Superior temporal gyrus (tissue), 1 donor: ENCODE data around the gene NCAN.
"Not testable (repeated sequence)": the region's sequence is repeated elsewhere in the genome, so short reads cannot be mapped to it uniquely, and the experiment has no call there.

Experiments
- DNase-seq: peaks from one replicate; pipeline ENCODE4 v3.0.0-alpha.2; 2016; ENCODE audit errors: extremely low spot score

Gene NCAN

GRCh38 chr19:19193926-19194325 lies 17.8 kb upstream of the NCAN start:
- no peak for DNase-seq

DNA sequence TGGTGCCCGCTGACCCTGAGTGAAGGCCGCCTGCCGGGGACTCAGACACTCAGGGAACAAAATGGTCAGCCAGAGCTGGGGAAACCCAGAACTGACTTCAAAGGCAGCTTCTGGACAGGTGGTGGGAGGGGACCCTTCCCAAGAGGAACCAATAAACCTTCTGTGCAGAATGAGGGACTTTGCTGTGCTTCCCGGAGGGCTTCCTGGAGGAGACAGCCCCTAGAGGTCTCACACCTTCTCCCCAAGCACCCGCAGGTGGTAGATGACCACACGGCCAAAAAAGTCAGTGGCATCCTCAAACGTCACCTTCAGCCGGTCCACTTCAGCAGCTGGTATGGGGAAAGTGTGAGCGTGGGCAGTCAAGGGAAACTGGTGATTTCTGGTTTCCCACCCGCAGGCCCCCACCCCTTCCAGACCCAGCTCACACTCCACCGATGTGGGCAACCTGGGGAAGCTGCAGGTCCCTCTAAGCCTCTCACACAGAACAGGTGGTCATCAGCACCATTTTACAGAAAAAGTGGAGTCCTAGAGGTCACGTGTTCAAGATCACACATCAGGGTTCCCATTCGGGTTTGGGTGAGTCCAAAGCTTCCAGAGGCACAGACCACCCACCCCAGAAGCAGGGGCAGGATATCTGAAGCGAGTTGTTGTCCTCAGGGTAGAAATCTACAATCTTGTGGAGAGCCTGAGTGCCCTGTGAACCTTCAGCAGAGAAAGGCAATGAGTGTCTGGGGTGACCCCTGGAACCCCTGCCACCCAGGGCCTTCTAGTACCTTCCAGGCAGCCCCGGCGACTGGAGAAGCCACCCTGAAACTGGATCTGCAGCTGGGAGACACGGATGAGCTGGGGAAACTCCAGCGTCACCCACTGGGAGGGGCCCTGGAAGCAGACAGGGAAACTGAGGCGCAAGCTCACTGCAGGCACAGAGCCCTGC lies 9.8 kb upstream of the NCAN start:
- DNase-seq = no peak

GRCh38 chr19:19202707-19203011 lies 9.1 kb upstream of the NCAN start:
- DNase-seq = no peak

DNA sequence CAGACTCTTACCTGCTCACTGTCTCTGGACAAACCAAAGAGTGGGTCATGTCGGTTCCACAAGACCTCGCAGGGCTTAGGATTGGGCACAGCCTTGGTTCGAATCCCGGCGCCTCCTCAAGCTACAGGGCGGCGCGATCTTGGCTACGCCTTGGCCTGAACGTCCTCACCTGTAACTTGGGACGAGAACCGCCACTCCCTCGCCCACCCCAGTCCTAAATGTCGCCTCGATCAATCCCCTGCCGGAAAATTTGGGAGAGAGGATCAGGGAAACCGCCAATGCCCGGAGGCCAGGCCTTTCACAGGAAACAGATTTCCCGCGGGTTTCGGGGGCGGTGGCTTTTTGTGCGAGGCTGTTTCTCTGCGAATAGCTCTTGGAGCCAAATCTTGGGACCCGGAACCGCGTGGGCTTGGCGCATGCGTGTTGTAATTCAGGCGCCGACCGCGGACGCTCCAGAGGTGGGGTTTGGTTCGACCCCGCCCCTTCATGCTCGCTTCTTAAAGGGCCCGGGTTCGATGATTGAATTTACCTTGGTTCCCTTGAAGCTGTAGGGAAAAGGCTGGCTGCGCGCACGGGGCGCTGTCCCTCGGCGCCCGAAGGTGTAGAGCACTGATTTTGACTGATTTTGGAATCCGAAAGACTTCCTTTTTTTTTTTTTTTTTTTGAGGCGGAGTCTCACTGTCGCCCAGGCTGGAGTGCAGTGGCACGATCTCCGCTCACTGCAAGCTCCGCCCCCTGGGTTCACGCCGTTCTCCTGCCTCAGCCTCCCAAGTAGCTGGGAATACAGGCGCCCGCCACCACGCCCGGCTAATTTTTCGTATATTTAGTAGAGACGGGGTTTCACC lies 8.5 kb upstream of the NCAN start, which contains the start of gene NR2C2AP:
Gene NR2C2AP, minus strand, starts transcription at position 403 of the 845 bp plus-strand sequence. Its CDS starts 354 bp downstream, at position 49.
- DNase-seq = peak; percentile 94

DNA sequence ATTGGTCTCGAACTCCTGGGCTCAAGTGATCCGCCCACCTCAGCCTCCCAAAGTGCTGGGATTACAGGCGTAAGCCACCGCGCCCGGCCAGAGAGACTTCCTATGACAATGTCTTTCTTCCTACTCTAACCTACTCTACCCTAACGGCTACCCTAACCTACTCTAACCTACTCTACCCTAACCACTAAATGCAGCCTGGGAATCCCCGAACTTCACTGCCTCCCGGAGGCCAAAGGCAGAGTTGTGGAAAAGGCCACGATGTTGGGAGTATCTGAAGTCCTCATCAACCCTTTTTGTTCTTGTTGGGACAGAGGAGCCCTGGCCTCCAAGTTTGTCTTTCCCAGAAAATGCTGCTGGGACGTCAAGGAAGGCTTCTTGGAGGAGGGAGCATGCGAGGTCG lies 7.6 kb upstream of the NCAN start:
- no peak for DNase-seq

DNA sequence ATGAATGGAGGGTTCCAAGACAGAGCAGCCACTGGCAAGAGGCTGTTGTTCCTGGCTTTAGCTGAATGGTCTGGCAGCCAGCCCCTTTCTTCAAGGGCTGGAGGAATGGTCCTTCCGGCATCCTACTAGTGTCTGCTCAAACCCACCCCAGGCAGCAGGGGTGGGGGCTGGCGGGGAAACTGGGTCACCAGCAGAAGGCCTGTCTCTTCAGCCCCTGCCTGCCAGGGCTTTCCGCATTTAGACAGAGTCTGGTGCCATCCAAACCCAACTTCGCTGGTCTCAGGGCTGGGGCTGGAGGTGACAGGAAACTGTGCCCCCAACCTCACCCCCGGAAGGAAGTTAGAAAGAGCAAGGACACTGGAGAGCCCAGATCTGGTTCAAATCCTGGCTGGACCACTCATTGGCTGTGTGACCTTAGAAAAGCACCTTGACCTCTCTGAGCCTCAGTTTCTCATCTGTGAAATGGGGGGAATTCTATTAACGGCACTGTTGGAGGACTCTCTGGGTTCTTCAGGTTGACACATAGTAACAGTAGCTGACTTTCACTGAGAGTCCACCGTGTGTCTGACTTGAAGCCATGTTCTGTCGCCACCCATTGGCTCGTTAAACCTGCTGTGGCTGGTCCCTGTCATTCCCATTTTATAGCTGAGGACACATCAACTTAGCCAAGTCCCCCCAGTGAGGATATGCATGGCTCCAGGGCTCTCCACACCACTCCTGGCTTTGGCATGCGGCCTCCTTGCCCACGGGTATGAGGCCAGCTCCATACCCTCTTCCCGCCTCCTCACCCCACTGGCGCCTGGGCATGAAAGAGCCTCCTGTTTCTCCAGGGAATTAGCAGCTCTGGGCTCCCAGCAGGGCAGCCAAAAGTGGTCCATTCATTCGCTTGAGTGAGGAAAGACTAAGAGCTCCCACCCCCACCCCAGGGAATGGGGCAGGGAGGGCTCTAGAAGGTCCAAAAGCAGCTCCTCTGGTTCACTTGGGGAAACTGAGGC lies 6.0 kb upstream of the NCAN start:
- DNase-seq = peak; percentile 25

DNA sequence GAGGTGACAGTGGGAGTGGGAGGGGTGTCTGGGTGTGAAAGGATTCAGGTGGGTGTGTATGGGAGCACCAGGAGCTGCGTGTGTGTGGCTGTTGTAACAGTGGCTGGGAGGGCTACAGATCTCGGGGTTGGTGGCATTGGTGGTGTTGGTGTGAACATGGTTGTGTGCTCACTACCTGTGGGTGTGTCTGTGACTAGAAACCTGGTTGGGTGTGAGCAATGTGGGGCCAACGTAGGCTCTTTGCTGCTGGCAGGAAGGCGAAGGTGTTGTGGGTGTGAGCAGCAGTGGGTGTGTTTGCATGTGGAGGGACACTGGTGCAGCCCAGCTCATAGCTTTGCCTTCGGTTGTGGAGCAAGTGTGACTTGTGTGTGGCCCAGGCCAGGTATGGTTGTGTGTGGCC lies 4.8 kb upstream of the NCAN start:
- DNase-seq = no peak

- DNase-seq = no peak
These were observed 3.9 kb upstream of the NCAN start for GRCh38 chr19:19207637-19208572.

DNA sequence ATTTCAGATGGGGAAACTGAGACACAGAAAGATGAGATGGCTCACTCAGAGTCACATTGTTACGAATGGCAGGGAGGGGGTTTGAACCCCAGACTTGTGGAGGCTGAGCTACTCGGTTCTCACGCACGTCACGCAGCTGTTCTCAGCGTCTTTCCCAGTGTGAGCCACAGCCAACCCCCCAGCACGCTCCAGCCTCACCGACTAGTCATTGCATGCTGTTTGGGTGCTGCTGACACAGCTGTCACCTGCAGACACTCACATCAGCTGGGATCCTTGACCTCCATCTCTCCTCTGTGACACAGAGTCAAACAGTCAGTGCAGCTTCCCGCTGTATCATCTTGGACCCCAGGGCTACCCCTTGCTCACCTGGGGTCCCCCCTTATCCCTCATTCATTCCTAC lies 2.4 kb upstream of the NCAN start:
- DNase-seq = no peak

- no peak for DNase-seq
These were observed 1.2 kb downstream of the NCAN start for GRCh38 chr19:19212916-19213315.

DNA sequence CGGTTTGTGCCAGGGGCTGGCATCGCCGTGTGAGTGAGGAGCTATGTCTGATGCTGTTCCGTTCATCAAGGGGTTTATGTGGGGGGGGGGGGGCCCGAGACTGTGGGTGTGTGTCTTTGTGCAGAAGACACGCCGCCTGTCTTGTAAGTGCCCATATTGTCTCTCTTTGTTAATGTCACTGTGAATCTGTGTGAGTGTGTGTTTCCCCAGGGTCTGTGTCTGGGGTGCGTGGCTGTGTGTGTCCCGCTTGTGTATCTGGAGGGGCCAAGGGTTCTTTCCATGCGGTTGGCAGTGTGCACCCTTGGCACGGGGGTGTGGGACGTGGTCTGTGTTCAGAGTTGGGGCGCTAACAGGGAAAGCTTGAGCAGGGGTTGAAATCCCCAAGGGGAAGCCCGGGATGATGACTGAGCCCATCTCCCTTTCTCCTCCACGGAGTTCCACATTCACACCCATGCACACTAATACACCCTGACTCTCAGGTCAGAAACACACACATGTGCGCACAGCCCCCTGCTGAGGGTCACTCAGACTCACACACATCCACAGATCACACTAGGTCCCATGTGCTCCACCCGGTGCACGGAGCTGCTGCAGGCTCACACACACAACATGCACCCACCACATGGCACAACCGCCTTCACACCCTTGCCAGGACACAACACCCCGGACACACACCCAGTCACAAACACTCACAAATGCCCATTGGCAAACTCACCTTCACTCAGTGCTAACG lies 1.8 kb downstream of the NCAN start:
- DNase-seq = no peak

GRCh38 chr19:19214159-19214490 lies 2.4 kb downstream of the NCAN start:
- no peak for DNase-seq

DNA sequence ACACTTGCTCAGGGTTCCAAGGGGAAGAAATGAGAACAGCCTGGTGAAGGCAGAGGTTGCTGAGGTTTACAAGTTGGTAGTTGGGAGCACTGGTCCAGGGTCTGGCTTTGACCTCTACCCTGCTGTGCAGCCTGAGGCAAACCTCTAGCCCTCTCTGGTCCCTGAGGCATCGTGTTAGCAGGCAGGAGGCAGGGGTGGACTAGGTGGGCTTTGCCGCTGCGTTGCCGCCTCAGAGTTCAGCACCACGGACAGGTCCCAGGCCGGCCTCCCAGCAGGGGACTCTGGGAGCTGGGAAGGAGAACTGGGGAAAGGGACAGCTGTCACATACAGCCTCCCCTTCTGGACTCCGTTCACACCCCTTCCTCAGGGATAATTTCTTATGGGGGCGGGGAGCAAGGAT lies 3.1 kb downstream of the NCAN start:
- DNase-seq = no peak

GRCh38 chr19:19215792-19216191 lies 4.0 kb downstream of the NCAN start:
- no peak for DNase-seq

DNA sequence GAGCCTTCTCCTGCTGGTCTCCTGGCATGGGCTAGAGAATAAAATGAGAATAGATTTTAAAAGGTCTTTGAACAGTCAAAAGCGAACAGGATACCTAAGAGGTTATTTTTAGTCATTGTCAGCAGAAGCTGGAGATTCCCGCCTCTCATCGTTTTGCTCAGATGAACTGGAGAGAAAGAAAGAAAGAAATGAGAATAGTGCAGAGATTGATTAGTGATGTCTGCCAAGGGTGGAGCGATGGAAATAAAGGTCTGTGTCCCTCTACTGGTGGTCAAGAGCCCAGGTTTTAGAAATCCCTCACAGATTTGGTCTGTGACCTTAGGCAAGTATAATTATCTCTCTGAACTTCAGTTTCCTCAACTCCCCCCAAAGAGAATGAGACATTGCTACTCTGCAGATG lies 5.3 kb downstream of the NCAN start:
- DNase-seq = no peak

DNA sequence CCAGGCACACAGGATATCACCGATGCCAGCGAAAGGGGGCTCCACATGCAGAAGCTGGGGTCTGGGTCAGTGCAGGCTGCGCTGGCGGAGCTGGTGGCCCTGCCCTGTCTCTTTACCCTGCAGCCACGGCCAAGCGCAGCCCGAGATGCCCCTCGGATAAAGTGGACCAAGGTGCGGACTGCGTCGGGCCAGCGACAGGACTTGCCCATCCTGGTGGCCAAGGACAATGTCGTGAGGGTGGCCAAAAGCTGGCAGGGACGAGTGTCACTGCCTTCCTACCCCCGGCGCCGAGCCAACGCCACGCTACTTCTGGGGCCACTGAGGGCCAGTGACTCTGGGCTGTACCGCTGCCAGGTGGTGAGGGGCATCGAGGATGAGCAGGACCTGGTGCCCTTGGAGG lies 7.2 kb downstream of the NCAN start:
- DNase-seq = no peak

DNA sequence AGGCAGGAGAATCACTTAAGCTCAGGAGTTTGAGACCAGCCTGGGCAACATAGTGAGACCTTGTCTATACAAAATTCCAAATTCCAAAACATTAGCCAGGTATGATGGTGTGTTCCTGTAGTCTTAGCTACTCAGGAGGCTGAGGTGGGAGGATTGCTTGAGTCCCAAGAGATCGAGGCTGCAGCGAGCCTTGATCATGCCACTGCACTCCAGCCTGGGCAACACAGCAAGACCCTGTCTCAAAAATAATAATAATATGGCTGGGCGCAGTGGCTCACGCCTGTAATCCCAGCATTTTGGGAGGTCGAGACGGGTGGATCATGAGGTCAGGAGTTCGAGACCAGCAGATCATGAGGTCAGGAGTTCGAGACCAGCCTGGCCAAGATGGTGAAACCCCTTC lies 9.2 kb downstream of the NCAN start:
- not testable (repeated sequence) for DNase-seq

GRCh38 chr19:19223060-19223459 lies 11.3 kb downstream of the NCAN start:
- no peak for DNase-seq

DNA sequence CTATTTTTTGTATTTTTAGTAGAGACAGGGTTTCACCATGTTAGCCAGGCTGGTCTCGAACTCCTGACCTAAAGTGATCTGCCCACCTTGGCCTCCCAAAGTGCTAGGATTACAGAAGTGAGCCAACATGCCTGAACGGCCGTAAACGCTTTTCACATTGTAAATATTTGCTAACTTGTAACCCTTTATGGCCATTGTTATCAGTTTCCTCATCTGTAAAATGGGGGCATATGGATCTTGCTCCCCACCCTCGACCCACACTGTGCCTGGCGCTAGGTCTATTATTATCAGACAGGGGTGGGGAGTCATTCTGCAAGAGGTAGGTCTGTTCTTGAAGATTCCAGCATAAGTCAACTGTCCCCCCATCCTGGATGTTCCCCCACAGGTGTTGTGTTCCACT lies 11.9 kb downstream of the NCAN start:
- no peak for DNase-seq
